ENCODE data around the gene OR1A2.

OR1A2 gene

DNA sequence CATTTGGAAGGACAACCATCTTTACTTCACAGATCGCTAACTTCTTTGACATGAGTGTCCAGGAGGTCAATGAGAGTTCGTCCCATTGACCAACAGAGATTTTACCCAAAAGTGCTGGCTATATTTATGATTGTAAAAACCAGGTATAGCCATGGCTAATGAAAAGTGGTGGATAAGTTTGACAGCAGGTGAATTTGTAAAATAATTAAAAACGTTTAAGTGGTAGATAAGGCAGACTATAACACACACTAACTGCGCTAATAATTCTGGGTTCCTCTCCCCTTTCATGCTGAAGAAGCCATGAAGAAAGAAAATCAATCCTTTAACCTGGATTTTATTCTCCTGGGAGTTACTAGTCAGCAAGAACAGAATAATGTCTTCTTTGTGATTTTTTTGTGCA, at the start of gene OR1A2:
Gene OR1A2 (plus strand): TSS at position 301 of the 400 bp plus-strand sequence. CDS start 0 bp downstream, at position 301.
- no peak within 1 kb of the TSS for H3K4me3 ChIP-seq (ENCODE audit: low read length)
- no peak for TF ChIP-seq CTCF (IDR thresholded peaks at IDR 0.05; ENCODE audit: insufficient read depth, low read depth, low read length, missing control alignments)

DNA sequence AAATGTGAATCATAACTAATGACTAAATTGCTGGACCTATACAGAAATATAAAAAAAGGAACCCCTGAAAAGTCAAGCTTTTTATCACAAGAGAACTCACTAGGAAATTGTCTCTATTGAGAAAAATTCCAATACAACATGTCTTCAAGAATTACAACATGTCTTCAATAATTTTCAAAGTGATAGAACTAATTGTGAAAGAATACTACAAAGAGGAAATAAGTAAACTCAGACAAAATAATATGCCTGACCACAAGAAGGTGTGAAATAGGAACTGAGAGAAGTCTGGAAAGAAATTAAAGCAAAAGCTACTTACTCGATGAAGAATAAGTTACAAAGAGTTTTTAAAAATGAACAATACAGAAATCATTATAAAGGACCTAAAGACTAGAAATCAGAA, 40.1 kb upstream of the OR1A2 start:
- no peak overlapping the region for H3K4me3 ChIP-seq (ENCODE audit: low read length)
- no peak for DNase-seq (ENCODE audit: low read depth)
- TF ChIP-seq CTCF (IDR thresholded peaks at IDR 0.05; ENCODE audit: insufficient read depth, low read depth, low read length, missing control alignments), result no peak

More for the DNA sequence above, at the start of gene OR1A2:
- DNase-seq (ENCODE audit: low read depth), result no peak

DNA sequence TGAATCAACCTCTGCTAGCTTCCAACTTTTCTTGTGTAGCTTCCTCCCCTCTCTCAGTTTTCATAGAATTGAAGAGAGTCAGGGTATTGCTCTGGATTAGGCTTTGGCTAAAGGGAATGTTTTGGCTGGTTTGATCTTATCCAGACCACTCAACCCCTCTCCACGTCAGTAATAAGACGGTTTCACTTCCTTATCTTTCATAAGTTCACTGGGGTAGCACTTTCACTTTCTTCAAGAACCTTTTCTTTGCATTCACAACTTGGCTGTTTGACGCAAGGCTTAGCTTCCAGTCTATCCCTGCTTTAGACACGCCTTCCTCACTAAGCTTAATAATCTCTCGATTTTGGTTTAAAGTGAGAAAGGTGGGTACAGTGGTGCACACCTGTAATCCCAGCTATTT, 29.7 kb upstream of the OR1A2 start:
- TF ChIP-seq CTCF (IDR thresholded peaks at IDR 0.05; ENCODE audit: insufficient read depth, low read depth, low read length, missing control alignments), result no peak
- no peak for DNase-seq (ENCODE audit: low read depth)
- H3K4me3 ChIP-seq (ENCODE audit: low read length), result no peak overlapping the region

DNA sequence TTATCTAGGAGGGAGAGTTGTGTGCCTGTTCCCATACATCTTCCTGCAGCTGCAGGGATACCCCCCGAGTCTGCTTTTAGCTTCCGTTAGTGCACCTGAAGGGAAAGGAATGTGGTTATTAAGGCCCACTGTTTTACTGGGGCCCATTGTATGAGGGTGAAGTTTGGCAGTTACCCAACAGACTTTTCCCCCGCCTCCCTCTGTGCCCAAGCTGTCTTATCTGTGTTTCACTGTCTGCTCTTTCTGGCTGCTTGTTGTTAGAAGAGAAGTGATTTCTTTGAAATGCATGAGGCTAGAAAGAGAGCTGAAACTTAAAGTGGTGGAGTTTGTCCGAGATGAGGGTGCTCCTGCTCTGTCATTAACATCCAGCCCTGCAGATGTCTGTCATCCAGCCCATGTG, 7.4 kb upstream of the OR1A2 start:
- TF ChIP-seq CTCF (IDR thresholded peaks at IDR 0.05; ENCODE audit: insufficient read depth, low read depth, low read length, missing control alignments), result no peak
- no peak for DNase-seq (ENCODE audit: low read depth)
- H3K4me3 ChIP-seq (ENCODE audit: low read length), result no peak overlapping the region

DNA sequence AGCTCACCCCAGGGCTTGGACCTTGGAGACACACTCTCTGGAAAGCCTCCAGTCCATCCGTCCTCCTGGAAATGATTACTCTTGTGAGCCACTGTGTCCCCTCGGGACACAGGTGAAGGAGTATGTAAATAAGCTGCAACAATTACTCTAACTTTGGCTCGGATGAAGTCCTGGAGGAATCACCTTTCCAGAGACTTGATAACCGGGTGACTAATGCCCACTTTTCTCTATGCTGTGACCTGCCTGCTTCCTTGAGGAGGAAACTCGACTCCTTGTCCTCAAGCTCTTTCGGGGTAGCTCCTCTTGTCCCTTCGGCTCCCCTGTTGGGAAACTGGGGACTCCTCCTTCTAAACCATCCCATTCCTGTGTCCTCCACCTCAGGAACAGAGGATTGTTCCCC, 10.0 kb downstream of the OR1A2 start, which contains the start of gene OR1A1:
Gene OR1A1 (plus strand): TSS at position 301 of the 400 bp plus-strand sequence. CDS start 7,954 bp downstream, outside the sequence.
- TF ChIP-seq CTCF (IDR thresholded peaks at IDR 0.05; ENCODE audit: insufficient read depth, low read depth, low read length, missing control alignments), result no peak
- DNase-seq (ENCODE audit: low read depth), result no peak
- H3K4me3 ChIP-seq (ENCODE audit: low read length), result no peak within 1 kb of the TSS

- no peak for DNase-seq (ENCODE audit: low read depth)
- TF ChIP-seq CTCF (IDR thresholded peaks at IDR 0.05; ENCODE audit: insufficient read depth, low read depth, low read length, missing control alignments), result no peak
- H3K4me3 ChIP-seq (ENCODE audit: low read length), result no peak overlapping the region
Measured at GRCh38 chr17:3208484-3208883, 11.2 kb downstream of the OR1A2 start.

DNA sequence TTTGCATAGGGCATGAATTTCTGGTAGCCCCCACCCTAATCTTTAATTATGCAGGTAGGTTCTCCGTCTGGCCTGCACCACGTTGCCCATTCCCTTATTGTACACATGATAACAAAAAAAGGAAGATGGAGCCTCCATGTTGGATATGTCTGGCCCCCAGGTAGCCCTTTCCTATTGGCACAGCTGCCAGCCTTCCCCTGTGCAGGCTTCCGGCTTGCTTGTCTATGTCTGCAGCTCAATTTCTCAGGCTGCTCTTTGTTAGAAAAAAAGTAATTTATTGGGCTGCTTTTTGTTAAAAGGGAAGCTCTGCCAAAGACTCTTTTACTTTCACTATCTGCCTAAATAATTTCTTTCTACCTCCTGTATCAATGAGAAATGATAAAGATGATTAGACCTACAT, 15.7 kb downstream of the OR1A2 start:
- no peak overlapping the region for H3K4me3 ChIP-seq (ENCODE audit: low read length)
- no peak for DNase-seq (ENCODE audit: low read depth)
- TF ChIP-seq CTCF (IDR thresholded peaks at IDR 0.05; ENCODE audit: insufficient read depth, low read depth, low read length, missing control alignments), result no peak
